ENCODE measurements around the gene CLSTN1. TPM values are rescaled to one million over a fixed set of nuclear protein-coding genes. Genes with fewer than 3 reads are reported as not detected.

The CLSTN1 gene
- 112 and 136 TPM in 2 replicates for total RNA-seq (ENCODE audit: low replicate concordance)
- long read RNA-seq, partial matches to known transcripts = 0 of 3 reads
- long read RNA-seq, other reads (novel, unspliced or antisense) = 3 of 3 reads

- peaks cover 23% of the 10 kb centered on the region for H3K27me3 Mint-ChIP-seq
- DNase-seq (ENCODE audit: extremely low spot score, unreplicated experiment) = peak; percentile 93
- peak within 1 kb of the TSS; percentile 98 for H3K4me3 Mint-ChIP-seq
- H3K36me3 Mint-ChIP-seq = peaks cover 4% of the 10 kb centered on the region
- no peak for TF ChIP-seq CTCF (conservative IDR thresholded peaks at IDR 0.05)
- H3K27ac Mint-ChIP-seq = peak within 1 kb of the TSS; percentile 98
- peaks cover 35% of the 10 kb centered on the region for H3K4me1 Mint-ChIP-seq (ENCODE audit: unreplicated experiment)
- H3K9me3 Mint-ChIP-seq = no peaks in the 10 kb centered on the region
These were observed at the start of gene CLSTN1 for GRCh38 chr1:9823943-9824701. CLSTN1 (minus strand) TSS chr1:9823965; CDS start chr1:9823733, 232 bp downstream.

- no peaks in the 10 kb centered on the region for H3K36me3 Mint-ChIP-seq
- H3K27me3 Mint-ChIP-seq = no peaks in the 10 kb centered on the region
- no peaks in the 10 kb centered on the region for H3K9me3 Mint-ChIP-seq
- H3K4me3 Mint-ChIP-seq = no peak overlapping the region
- peaks cover 16% of the 10 kb centered on the region for H3K4me1 Mint-ChIP-seq (ENCODE audit: unreplicated experiment)
- TF ChIP-seq CTCF (conservative IDR thresholded peaks at IDR 0.05) = no peak
- DNase-seq (ENCODE audit: extremely low spot score, unreplicated experiment) = no peak
- no peak overlapping the region for H3K27ac Mint-ChIP-seq
These were observed 49.6 kb upstream of the CLSTN1 start for GRCh38 chr1:9873385-9873784.

- DNase-seq (ENCODE audit: extremely low spot score, unreplicated experiment) = no peak
- H3K27me3 Mint-ChIP-seq = no peaks in the 10 kb centered on the region
- no peaks in the 10 kb centered on the region for H3K36me3 Mint-ChIP-seq
These were observed 48.8 kb upstream of the CLSTN1 start for GRCh38 chr1:9872430-9873165.

GRCh38 chr1:9871707-9872425 is 48.1 kb upstream of the CLSTN1 start:
- Mint-ChIP-seq H3K36me3 (no peaks in the 10 kb centered on the region), H3K27ac (no peak overlapping the region), H3K4me1 (ENCODE audit: unreplicated experiment) (peaks cover 16% of the 10 kb centered on the region), H3K27me3 (no peaks in the 10 kb centered on the region), H3K4me3 (no peak overlapping the region), H3K9me3 (no peaks in the 10 kb centered on the region)
- no peak for DNase-seq (ENCODE audit: extremely low spot score, unreplicated experiment)
- no peak for TF ChIP-seq CTCF (conservative IDR thresholded peaks at IDR 0.05)

More at GRCh38 chr1:9872430-9873165, 48.8 kb upstream of the CLSTN1 start:
- no peaks in the 10 kb centered on the region for H3K9me3 Mint-ChIP-seq
- H3K4me1 Mint-ChIP-seq (ENCODE audit: unreplicated experiment) = peaks cover 16% of the 10 kb centered on the region
- H3K4me3 Mint-ChIP-seq = no peak overlapping the region
- no peak overlapping the region for H3K27ac Mint-ChIP-seq
- no peak for TF ChIP-seq CTCF (conservative IDR thresholded peaks at IDR 0.05)

GRCh38 chr1:9871021-9871420 is 47.3 kb upstream of the CLSTN1 start:
- H3K4me1 Mint-ChIP-seq (ENCODE audit: unreplicated experiment) = peaks cover 16% of the 10 kb centered on the region
- no peak for TF ChIP-seq CTCF (conservative IDR thresholded peaks at IDR 0.05)
- H3K27ac Mint-ChIP-seq = no peak overlapping the region

More at GRCh38 chr1:9871021-9871420, 47.3 kb upstream of the CLSTN1 start:
- H3K9me3 Mint-ChIP-seq = no peaks in the 10 kb centered on the region
- no peaks in the 10 kb centered on the region for H3K36me3 Mint-ChIP-seq
- H3K27me3 Mint-ChIP-seq = no peaks in the 10 kb centered on the region
- DNase-seq (ENCODE audit: extremely low spot score, unreplicated experiment) = no peak
- no peak overlapping the region for H3K4me3 Mint-ChIP-seq
